H9 (cell line): Measurements from ENCODE around the gene CISD1. TPM values are rescaled to one million over a fixed set of nuclear protein-coding genes. Genes with fewer than 3 reads are reported as not detected.

Experiments
- DNase-seq: peaks from one replicate; pipeline ENCODE4 v3.0.0-alpha.2; 2017
- H2AFZ ChIP-seq: one replicate; pipeline ENCODE4 v1.6.1; 2013; ENCODE audit warnings: mild to moderate bottlenecking, low read length, control low read depth, moderate library complexity
- H2AK5ac ChIP-seq: 2 replicates; pipeline ENCODE4 v1.6.1; 2013; ENCODE audit warnings: low read length, control low read depth, mixed read lengths; ENCODE audit not compliant: insufficient read length
- H2BK120ac ChIP-seq: one replicate; pipeline ENCODE4 v1.6.1; 2013; ENCODE audit warnings: low read depth, mild to moderate bottlenecking, low read length, control low read depth, inconsistent platforms; ENCODE audit not compliant: poor library complexity, severe bottlenecking
- H2BK12ac ChIP-seq: 2 replicates; pipeline ENCODE4 v1.6.1; 2013; ENCODE audit warnings: low read length, control low read depth, mixed read lengths, low read depth; ENCODE audit not compliant: insufficient read length
- H2BK15ac ChIP-seq: 2 replicates; pipeline ENCODE4 v1.6.1; 2013; ENCODE audit warnings: low read depth, low read length, control low read depth
- H2BK20ac ChIP-seq: one replicate; pipeline ENCODE4 v1.6.1; 2013; ENCODE audit warnings: low read depth, mild to moderate bottlenecking, low read length, control low read depth, inconsistent platforms; ENCODE audit not compliant: poor library complexity, severe bottlenecking
- H2BK5ac ChIP-seq: 2 replicates; pipeline ENCODE4 v1.6.1; 2013; ENCODE audit warnings: low read length, control low read depth, mixed read lengths; ENCODE audit not compliant: insufficient read length
- H3K14ac ChIP-seq: 2 replicates; pipeline ENCODE4 v1.6.1; 2013; ENCODE audit warnings: low read length, control low read depth; ENCODE audit not compliant: insufficient read depth
- H3K18ac ChIP-seq: 2 replicates; pipeline ENCODE4 v1.6.1; 2013; ENCODE audit warnings: low read depth, mild to moderate bottlenecking, mixed read lengths, low read length, control low read depth; ENCODE audit not compliant: insufficient read length
- H3K23ac ChIP-seq: 2 replicates; pipeline ENCODE4 v1.6.1; 2013; ENCODE audit warnings: low read length, control low read depth, mixed read lengths, low read depth; ENCODE audit not compliant: insufficient read length
- H3K23me2 ChIP-seq: 2 replicates; pipeline ENCODE4 v1.6.1; 2013; ENCODE audit warnings: low read depth, mild to moderate bottlenecking, mixed read lengths, low read length, control low read depth; ENCODE audit not compliant: insufficient read length, poor library complexity, severe bottlenecking
- H3K27ac ChIP-seq: 2 replicates; pipeline ENCODE4 v1.5.1; 2013; ENCODE audit warnings: low read length, control low read depth, mixed read lengths, low read depth; ENCODE audit not compliant: insufficient read length
- H3K27me3 ChIP-seq: 2 replicates; pipeline ENCODE4 v1.6.1; 2013; ENCODE audit warnings: low read length, control low read depth, inconsistent platforms; ENCODE audit not compliant: insufficient read depth
- H3K4ac ChIP-seq: 2 replicates; pipeline ENCODE4 v1.6.1; 2013; ENCODE audit warnings: low read depth, mild to moderate bottlenecking, control low read depth, inconsistent platforms, low read length, moderate library complexity
- H3K4me1 ChIP-seq: 2 replicates; pipeline ENCODE4 v1.6.1; 2013; ENCODE audit warnings: low read length, control low read depth, inconsistent platforms; ENCODE audit not compliant: insufficient read depth
- H3K4me2 ChIP-seq: 2 replicates; pipeline ENCODE4 v1.6.1; 2013; ENCODE audit warnings: low read length, control low read depth, mixed read lengths; ENCODE audit not compliant: insufficient read length, insufficient read depth
- H3K56ac ChIP-seq: 2 replicates; pipeline ENCODE4 v1.6.1; 2013; ENCODE audit warnings: low read depth, mild to moderate bottlenecking, mixed read lengths, low read length, control low read depth; ENCODE audit not compliant: insufficient read length
- H3K79me1 ChIP-seq: 2 replicates; pipeline ENCODE4 v1.6.1; 2013; ENCODE audit warnings: low read depth, mild to moderate bottlenecking, moderate library complexity, low read length, control low read depth, inconsistent platforms; ENCODE audit not compliant: insufficient read depth, poor library complexity, severe bottlenecking
- H3K79me2 ChIP-seq: 2 replicates; pipeline ENCODE4 v1.6.1; 2013; ENCODE audit warnings: low read length, control low read depth, inconsistent platforms; ENCODE audit not compliant: insufficient read depth
- H3K9ac ChIP-seq: 2 replicates; pipeline ENCODE4 v1.6.1; 2013; ENCODE audit warnings: low read length, control low read depth, mixed read lengths; ENCODE audit not compliant: insufficient read length; ENCODE audit errors: extremely low read depth
- H3K9me3 ChIP-seq: one replicate; pipeline ENCODE4 v1.6.1; 2013; ENCODE audit warnings: low read depth, low read length, inconsistent platforms; ENCODE audit not compliant: control insufficient read depth
- H3T11ph ChIP-seq: one replicate; pipeline ENCODE4 v1.6.1; 2013; ENCODE audit warnings: mild to moderate bottlenecking, low read length, control low read depth, inconsistent platforms
- H4K20me1 ChIP-seq: one replicate; pipeline ENCODE4 v1.6.1; 2013; ENCODE audit not compliant: control insufficient read depth, insufficient read length, insufficient read depth
- H4K5ac ChIP-seq: 2 replicates; pipeline ENCODE4 v1.6.1; 2013; ENCODE audit warnings: low read depth, mild to moderate bottlenecking, mixed read lengths, low read length, control low read depth; ENCODE audit not compliant: insufficient read length
- H4K8ac ChIP-seq: replicated peaks from 2 replicates; pipeline ENCODE4 v1.6.1; 2013; ENCODE audit warnings: low read length, control low read depth, mixed read lengths, low read depth; ENCODE audit not compliant: insufficient read length
- H4K91ac ChIP-seq: 2 replicates; pipeline ENCODE4 v1.6.1; 2013; ENCODE audit warnings: low read depth, mild to moderate bottlenecking, moderate library complexity, mixed read lengths, low read length, control low read depth; ENCODE audit not compliant: insufficient read length
- H3K27ac Mint-ChIP-seq, 3 experiments: 2 replicates in 2 of 3; 3 replicates in 1 of 3; pipeline ENCODE4 v1.8.0; 2020 to 2021; ENCODE audit warnings: mixed read lengths in 3 of 3, mild to moderate bottlenecking in 1 of 3, moderate library complexity in 1 of 3
- H3K27me3 Mint-ChIP-seq: 2 replicates; pipeline ENCODE4 v1.8.0; 2021; ENCODE audit warnings: low read depth, mild to moderate bottlenecking, moderate library complexity, mixed read lengths
- H3K36me3 Mint-ChIP-seq, 3 experiments: 2 replicates in 2 of 3; 3 replicates in 1 of 3; pipeline ENCODE4 v1.8.0; 2020 to 2021; ENCODE audit warnings: low read depth in 3 of 3, mixed read lengths in 3 of 3; ENCODE audit not compliant: insufficient read depth in 1 of 3
- H3K4me1 Mint-ChIP-seq, 2 experiments: 2 replicates each; pipeline ENCODE4 v1.8.0; 2020; ENCODE audit warnings: mixed read lengths in 2 of 2
- H3K4me3 Mint-ChIP-seq, 2 experiments: 2 replicates in 1 of 2; 3 replicates in 1 of 2; pipeline ENCODE4 v1.8.0; 2020 to 2021; ENCODE audit warnings: mild to moderate bottlenecking in 2 of 2, mixed read lengths in 2 of 2, moderate library complexity in 1 of 2
- H3K9me3 Mint-ChIP-seq, 2 experiments: 2 replicates in 1 of 2; 3 replicates in 1 of 2; pipeline ENCODE4 v1.8.0; 2020; ENCODE audit warnings: mild to moderate bottlenecking in 2 of 2, mixed read lengths in 2 of 2, moderate library complexity in 1 of 2
- WGBS: extraction: QIAGEN DNeasy Blood & Tissue Kit; methylation state at CpG from one replicate; pipeline ENCODE4 v1.1.7; 2013; ENCODE audit warnings: missing lambda C conversion rate, low lambda C conversion rate, mixed read lengths; ENCODE audit not compliant: insufficient read length; ENCODE audit errors: extremely low coverage; 5-methylcytosine and 5-hydroxymethylcytosine counted together
- total RNA-seq: library from RNA; stranded (reverse); gene quantifications from 2 replicates; pipeline ENCODE4 v1.2.1, GENCODE V29; 2021
- TF ChIP-seq, protein P1 (sequence below): fragments of 200-600 bp; sonication (generic); conservative IDR thresholded peaks from 3 replicates; pipeline ENCODE4 v1.8.0; 2021; ENCODE audit warnings: antibody characterized with exemption, mild to moderate bottlenecking

CISD1 gene
- total RNA-seq, 1 experiment from 2014 or later, result 42.0 TPM

DNA sequence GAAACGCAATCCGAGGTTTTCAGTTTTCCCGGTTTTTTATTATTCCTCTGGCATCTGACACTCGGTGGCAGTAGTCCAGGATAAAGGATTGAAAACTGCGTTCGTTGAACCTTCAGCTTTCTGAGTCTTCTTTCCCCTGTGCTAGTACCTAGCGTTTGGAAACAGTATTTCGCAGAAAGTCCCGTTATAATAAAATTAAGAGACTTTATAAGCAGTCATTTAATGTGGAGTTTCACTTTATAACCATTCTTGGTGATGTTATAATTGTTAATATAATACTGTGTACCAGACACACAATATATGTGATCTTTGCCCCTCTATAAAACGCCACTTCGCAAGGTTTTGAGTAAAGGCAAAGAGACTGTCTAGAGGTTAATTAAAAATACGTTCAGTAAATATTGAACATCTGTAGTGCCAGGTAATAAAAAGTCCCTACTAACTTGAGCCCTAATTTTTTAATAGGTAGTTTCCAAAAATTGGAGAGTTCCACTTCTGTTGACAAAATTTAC, 874 bp downstream of the CISD1 start:
- peak overlapping the region; percentile 90 to 98 for H3K4me3 Mint-ChIP-seq
- H3K14ac ChIP-seq, result no peak overlapping the region
- H3K4me2 ChIP-seq, result peak overlapping the region; percentile 98
- H3K4me1 ChIP-seq, result peaks cover 2% of the 10 kb centered on the region; the same call in 1 of the 2 replicates
- peaks cover 10% of the 10 kb centered on the region; the same call in 1 of the 2 replicates for H3K79me2 ChIP-seq
- H3K27ac ChIP-seq, result peak overlapping the region; percentile 9
- H3K27me3 Mint-ChIP-seq, result no peaks in the 10 kb centered on the region; the same call in 1 of the 2 replicates
- TF ChIP-seq, protein P1, sequence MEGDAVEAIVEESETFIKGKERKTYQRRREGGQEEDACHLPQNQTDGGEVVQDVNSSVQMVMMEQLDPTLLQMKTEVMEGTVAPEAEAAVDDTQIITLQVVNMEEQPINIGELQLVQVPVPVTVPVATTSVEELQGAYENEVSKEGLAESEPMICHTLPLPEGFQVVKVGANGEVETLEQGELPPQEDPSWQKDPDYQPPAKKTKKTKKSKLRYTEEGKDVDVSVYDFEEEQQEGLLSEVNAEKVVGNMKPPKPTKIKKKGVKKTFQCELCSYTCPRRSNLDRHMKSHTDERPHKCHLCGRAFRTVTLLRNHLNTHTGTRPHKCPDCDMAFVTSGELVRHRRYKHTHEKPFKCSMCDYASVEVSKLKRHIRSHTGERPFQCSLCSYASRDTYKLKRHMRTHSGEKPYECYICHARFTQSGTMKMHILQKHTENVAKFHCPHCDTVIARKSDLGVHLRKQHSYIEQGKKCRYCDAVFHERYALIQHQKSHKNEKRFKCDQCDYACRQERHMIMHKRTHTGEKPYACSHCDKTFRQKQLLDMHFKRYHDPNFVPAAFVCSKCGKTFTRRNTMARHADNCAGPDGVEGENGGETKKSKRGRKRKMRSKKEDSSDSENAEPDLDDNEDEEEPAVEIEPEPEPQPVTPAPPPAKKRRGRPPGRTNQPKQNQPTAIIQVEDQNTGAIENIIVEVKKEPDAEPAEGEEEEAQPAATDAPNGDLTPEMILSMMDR, result no peak
- no peaks in the 10 kb centered on the region for H4K20me1 ChIP-seq
- no peaks in the 10 kb centered on the region for H3K27me3 ChIP-seq
- H2BK12ac ChIP-seq, result no peak overlapping the region
- no peak overlapping the region for H2BK20ac ChIP-seq
- DNase-seq, result no peak
- no peak overlapping the region for H2BK120ac ChIP-seq
- H2BK5ac ChIP-seq, result no peak overlapping the region
- H3K79me1 ChIP-seq, result peaks cover 2% of the 10 kb centered on the region
- H3K23ac ChIP-seq, result no peak overlapping the region
- peaks cover 0 to 4% (median 0%) of the 10 kb centered on the region in 3 experiments; a peak in 2 of 7 replicates for H3K36me3 Mint-ChIP-seq
- peaks cover 27 to 31% of the 10 kb centered on the region in 2 experiments for H3K4me1 Mint-ChIP-seq
- H3K9me3 Mint-ChIP-seq, result no peaks in the 10 kb centered on the region; a peak in 1 of 5 replicates
- H4K91ac ChIP-seq, result no peak overlapping the region
- H3K27ac Mint-ChIP-seq, result peak overlapping the region in 2 of 3 experiments; percentile 97 to 99; a peak in 3 of 7 replicates
- H2AK5ac ChIP-seq, result no peak overlapping the region
- H3K56ac ChIP-seq, result no peak overlapping the region
- no peak overlapping the region for H4K5ac ChIP-seq
- H3K4ac ChIP-seq, result no peak overlapping the region
- H4K8ac ChIP-seq, result no peak overlapping the region
- H3T11ph ChIP-seq, result no peak overlapping the region
- H3K9ac ChIP-seq, result peak overlapping the region; percentile 77
- H3K18ac ChIP-seq, result no peak overlapping the region
- no peaks in the 10 kb centered on the region for H3K9me3 ChIP-seq
- WGBS, result no CpG with 5 or more reads among the region's 12 CpGs
- H3K23me2 ChIP-seq, result peaks cover 14% of the 10 kb centered on the region
- no peak overlapping the region for H2AFZ ChIP-seq
- no peak overlapping the region for H2BK15ac ChIP-seq
